SK-N-MC (cell line): Measurements from ENCODE around the gene PRKCQ.

Experiments
- DNase-seq: peaks from one replicate; pipeline ENCODE4 v3.0.0-alpha.2; 2011; ENCODE audit warnings: low read depth, low spot score
- H3K27ac ChIP-seq: fragments of 200-600 bp; sonication (generic); 2 replicates; pipeline ENCODE4 v1.5.1; 2016; ENCODE audit warnings: mixed run types
- H3K36me3 ChIP-seq: fragments of 200-600 bp; sonication (generic); 2 replicates; pipeline ENCODE4 v1.6.1; 2017; ENCODE audit warnings: antibody characterized with exemption, low read length, mixed read lengths; ENCODE audit not compliant: insufficient read depth
- H3K4me3 ChIP-seq: fragments of 200-600 bp; sonication (generic); 2 replicates; pipeline ENCODE4 v1.5.1; 2016
- H3K9ac ChIP-seq: fragments of 200-600 bp; sonication (generic); 2 replicates; pipeline ENCODE4 v1.8.0; 2017; ENCODE audit warnings: mixed run types, mixed read lengths; ENCODE audit not compliant: insufficient read length
- H3K9me3 ChIP-seq: fragments of 200-600 bp; sonication (generic); 2 replicates; pipeline ENCODE4 v1.6.1; 2017; ENCODE audit warnings: low read depth, mild to moderate bottlenecking, antibody characterized with exemption, low read length, moderate library complexity, mixed read lengths
- EZH2 ChIP-seq: fragments of 200-600 bp; sonication (generic); IDR thresholded peaks from one replicate; pipeline ENCODE4 v1.6.1; 2017; ENCODE audit warnings: antibody characterized with exemption
- FOXP2 ChIP-seq: optimal IDR thresholded peaks from 2 replicates; pipeline ENCODE3; 2011; ENCODE audit warnings: mild to moderate bottlenecking, moderate library complexity; ENCODE audit not compliant: insufficient read depth; ENCODE audit errors: extremely low read length, control extremely low read depth
- POLR2AphosphoS5 ChIP-seq: IDR thresholded peaks from 2 replicates; pipeline ENCODE4 v1.6.1; 2012; ENCODE audit warnings: mild to moderate bottlenecking, low read depth, low read length, borderline replicate concordance

Gene PRKCQ

GRCh38 chr10:6580279-6581029, 378 bp upstream of the PRKCQ start:
- Histone ChIP-seq H3K9me3 (no peaks in the 10 kb centered on the region), H3K4me3 (0 out of 2 replicates have a peak overlapping the region, but pooled peaks have one; percentile 47), H3K36me3 (no peaks in the 10 kb centered on the region), H3K9ac (no peak overlapping the region), H3K27ac (no peak overlapping the region)
- no peak for DNase-seq
- no peak for TF ChIP-seq POLR2AphosphoS5
- TF ChIP-seq EZH2, result no peak
- no peak for TF ChIP-seq FOXP2

GRCh38 chr10:6579183-6579903, 733 bp downstream of the PRKCQ start:
- TF ChIP-seq FOXP2 (no peak), POLR2AphosphoS5 (no peak), EZH2 (no peak)
- no peak overlapping the region for H3K9ac ChIP-seq
- DNase-seq, result no peak
- H3K27ac ChIP-seq, result no peak overlapping the region
- no peaks in the 10 kb centered on the region for H3K36me3 ChIP-seq
- H3K4me3 ChIP-seq, result no peak overlapping the region
- no peaks in the 10 kb centered on the region for H3K9me3 ChIP-seq

GRCh38 chr10:6578795-6579182, 1.3 kb downstream of the PRKCQ start:
- H3K4me3 ChIP-seq, result no peak overlapping the region
- no peak for TF ChIP-seq POLR2AphosphoS5
- TF ChIP-seq FOXP2, result no peak
- TF ChIP-seq EZH2, result no peak
- H3K27ac ChIP-seq, result no peak overlapping the region
- H3K9ac ChIP-seq, result no peak overlapping the region
- no peak for DNase-seq
- no peaks in the 10 kb centered on the region for H3K9me3 ChIP-seq
- no peaks in the 10 kb centered on the region for H3K36me3 ChIP-seq

GRCh38 chr10:6578251-6578771, 1.8 kb downstream of the PRKCQ start:
- Histone ChIP-seq H3K9me3 (no peaks in the 10 kb centered on the region), H3K36me3 (no peaks in the 10 kb centered on the region), H3K9ac (no peak overlapping the region), H3K4me3 (no peak overlapping the region), H3K27ac (no peak overlapping the region)
- TF ChIP-seq FOXP2 (no peak), EZH2 (no peak), POLR2AphosphoS5 (no peak)
- DNase-seq, result no peak

- H3K27ac ChIP-seq, result no peak overlapping the region
- no peak overlapping the region for H3K4me3 ChIP-seq
- no peak for TF ChIP-seq FOXP2
- TF ChIP-seq POLR2AphosphoS5, result no peak
- TF ChIP-seq EZH2, result no peak
- H3K36me3 ChIP-seq, result no peaks in the 10 kb centered on the region
- H3K9ac ChIP-seq, result no peak overlapping the region
- H3K9me3 ChIP-seq, result no peaks in the 10 kb centered on the region
- no peak for DNase-seq
Measured at GRCh38 chr10:6576326-6576725, 3.8 kb downstream of the PRKCQ start.

GRCh38 chr10:6574664-6575176, 5.4 kb downstream of the PRKCQ start:
- no peak for DNase-seq
- H3K9ac ChIP-seq, result no peak overlapping the region
- H3K36me3 ChIP-seq, result no peaks in the 10 kb centered on the region
- no peak overlapping the region for H3K4me3 ChIP-seq
- TF ChIP-seq POLR2AphosphoS5, result no peak
- no peak for TF ChIP-seq FOXP2
- TF ChIP-seq EZH2, result no peak
- no peaks in the 10 kb centered on the region for H3K9me3 ChIP-seq
- H3K27ac ChIP-seq, result no peak overlapping the region

GRCh38 chr10:6570893-6571292, 9.2 kb downstream of the PRKCQ start:
- Histone ChIP-seq H3K36me3 (no peaks in the 10 kb centered on the region), H3K9ac (no peak overlapping the region)

GRCh38 chr10:6569259-6569658, 10.8 kb downstream of the PRKCQ start:
- TF ChIP-seq POLR2AphosphoS5 (no peak), FOXP2 (no peak), EZH2 (no peak)
- no peak overlapping the region for H3K9ac ChIP-seq
- H3K9me3 ChIP-seq, result no peaks in the 10 kb centered on the region
- DNase-seq, result no peak
- H3K4me3 ChIP-seq, result no peak overlapping the region
- no peaks in the 10 kb centered on the region for H3K36me3 ChIP-seq
- H3K27ac ChIP-seq, result no peak overlapping the region

More at GRCh38 chr10:6570893-6571292, 9.2 kb downstream of the PRKCQ start:
- DNase-seq, result no peak
- Histone ChIP-seq H3K4me3 (no peak overlapping the region), H3K27ac (no peak overlapping the region), H3K9me3 (no peaks in the 10 kb centered on the region)
- no peak for TF ChIP-seq POLR2AphosphoS5
- TF ChIP-seq EZH2, result no peak
- TF ChIP-seq FOXP2, result no peak

- no peak overlapping the region for H3K9ac ChIP-seq
- no peak overlapping the region for H3K27ac ChIP-seq
- TF ChIP-seq POLR2AphosphoS5 (no peak), FOXP2 (no peak), EZH2 (no peak)
- no peaks in the 10 kb centered on the region for H3K36me3 ChIP-seq
- no peak for DNase-seq
- H3K4me3 ChIP-seq, result no peak overlapping the region
- no peaks in the 10 kb centered on the region for H3K9me3 ChIP-seq
Measured at GRCh38 chr10:6567884-6568283, 12.2 kb downstream of the PRKCQ start.
